OCI-M2 (cell line): ENCODE results near the gene SALL4.
"Not testable (repeated sequence)": the region's sequence is repeated elsewhere in the genome, so short reads cannot be mapped to it uniquely, and the experiment has no call there.

ENCODE experiments used
- DNase-seq: peaks from one replicate; lab custom pipeline; 2025; ENCODE audit not compliant: unreplicated experiment; lab: John Stamatoyannopoulos, UW

SALL4 gene

GRCh38 chr20:51802170-51802751, at the start of gene SALL4:
TSS of gene SALL4 (minus strand) at chr20:51802521. CDS start at chr20:51802408, 113 bp downstream.
- no peak for DNase-seq

GRCh38 chr20:51848346-51848745, 46.0 kb upstream of the SALL4 start:
- no peak for DNase-seq

GRCh38 chr20:51840865-51841264, 38.5 kb upstream of the SALL4 start:
- no peak for DNase-seq

- DNase-seq = no peak
These were observed 35.6 kb upstream of the SALL4 start for GRCh38 chr20:51837876-51838420.

GRCh38 chr20:51837436-51837835, 35.1 kb upstream of the SALL4 start:
- no peak for DNase-seq

- DNase-seq = no peak
These were observed 31.0 kb upstream of the SALL4 start for GRCh38 chr20:51833326-51833725.

- DNase-seq = no peak
These were observed 30.0 kb upstream of the SALL4 start for GRCh38 chr20:51832276-51832675.

- no peak for DNase-seq
These were observed 29.5 kb upstream of the SALL4 start for GRCh38 chr20:51831866-51832265.

- no peak for DNase-seq
These were observed 28.2 kb upstream of the SALL4 start for GRCh38 chr20:51830538-51830937.

GRCh38 chr20:51828762-51829161, 26.4 kb upstream of the SALL4 start:
- no peak for DNase-seq

GRCh38 chr20:51826372-51826771, 24.1 kb upstream of the SALL4 start:
- DNase-seq = no peak

GRCh38 chr20:51818479-51819008, 16.2 kb upstream of the SALL4 start:
- no peak for DNase-seq

- DNase-seq = not testable (repeated sequence)
These were observed 14.5 kb upstream of the SALL4 start for GRCh38 chr20:51816856-51817255.

GRCh38 chr20:51815383-51816076, 13.2 kb upstream of the SALL4 start:
- no peak for DNase-seq

- DNase-seq = no peak
These were observed 10.5 kb upstream of the SALL4 start for GRCh38 chr20:51812861-51813260.

GRCh38 chr20:51811514-51812128, 9.3 kb upstream of the SALL4 start:
- DNase-seq = no peak

GRCh38 chr20:51811042-51811355, 8.7 kb upstream of the SALL4 start:
- DNase-seq = no peak

GRCh38 chr20:51810155-51811041, 8.1 kb upstream of the SALL4 start:
- no peak for DNase-seq

GRCh38 chr20:51807720-51808250, 5.5 kb upstream of the SALL4 start:
- DNase-seq = no peak

- no peak for DNase-seq
These were observed 2.4 kb upstream of the SALL4 start for GRCh38 chr20:51804754-51805153.
